GM12878 (cell line): ENCODE data around the gene SKA3.

ENCODE experiments used
- MTA2 ChIP-seq: fragments of 450-650 bp; IDR thresholded peaks from 2 replicates; pipeline ENCODE4 v1.6.1; 2016; ENCODE audit warnings: low read depth, mild to moderate bottlenecking, moderate library complexity
- NFYB ChIP-seq: IDR thresholded peaks from 2 replicates; pipeline ENCODE4 v1.6.1; 2011; ENCODE audit warnings: low read depth, mild to moderate bottlenecking, low read length, improper control_type of control experiment, moderate library complexity; ENCODE audit not compliant: insufficient read depth
- POLR2A ChIP-seq: IDR thresholded peaks from 2 replicates; pipeline ENCODE4 v1.6.1; 2011; ENCODE audit warnings: low read depth, mild to moderate bottlenecking, low read length
- POLR2AphosphoS2 ChIP-seq: IDR thresholded peaks from 2 replicates; pipeline ENCODE4 v1.6.1; 2011; ENCODE audit warnings: low read depth, mild to moderate bottlenecking, low read length, improper control_type of control experiment, moderate library complexity
- POLR2AphosphoS5 ChIP-seq: IDR thresholded peaks from 2 replicates; pipeline ENCODE4 v1.6.1; 2011; ENCODE audit warnings: mild to moderate bottlenecking, low read length, inconsistent platforms
- SMAD1 ChIP-seq: fragments of 450-650 bp; IDR thresholded peaks from 2 replicates; pipeline ENCODE4 v1.6.1; 2018; ENCODE audit warnings: mild to moderate bottlenecking, low read depth; ENCODE audit not compliant: partially characterized antibody
- TAF1 ChIP-seq: IDR thresholded peaks from 2 replicates; pipeline ENCODE4 v1.6.1; 2011; ENCODE audit warnings: mild to moderate bottlenecking, low read depth, low read length, borderline replicate concordance
- TF ChIP-seq, protein P1 (sequence below): IDR thresholded peaks from 2 replicates; pipeline ENCODE4 v1.6.1; 2011; ENCODE audit warnings: low read depth, low read length, improper control_type of control experiment, borderline replicate concordance
- TF ChIP-seq, protein P2 (sequence below), 3 experiments: IDR thresholded peaks in 2 of 3; conservative IDR thresholded peaks in 1 of 3; 2 replicates each; pipeline ENCODE4 v1.5.1; 2011; ENCODE audit warnings: low read depth in 3 of 3, low read length in 3 of 3, mild to moderate bottlenecking in 3 of 3, control low read depth in 2 of 3, moderate library complexity in 2 of 3, inconsistent platforms in 1 of 3, mixed read lengths in 1 of 3; ENCODE audit not compliant: control insufficient read depth in 2 of 3, insufficient read depth in 1 of 3; ENCODE audit errors: extremely low read depth in 1 of 3

DNA sequence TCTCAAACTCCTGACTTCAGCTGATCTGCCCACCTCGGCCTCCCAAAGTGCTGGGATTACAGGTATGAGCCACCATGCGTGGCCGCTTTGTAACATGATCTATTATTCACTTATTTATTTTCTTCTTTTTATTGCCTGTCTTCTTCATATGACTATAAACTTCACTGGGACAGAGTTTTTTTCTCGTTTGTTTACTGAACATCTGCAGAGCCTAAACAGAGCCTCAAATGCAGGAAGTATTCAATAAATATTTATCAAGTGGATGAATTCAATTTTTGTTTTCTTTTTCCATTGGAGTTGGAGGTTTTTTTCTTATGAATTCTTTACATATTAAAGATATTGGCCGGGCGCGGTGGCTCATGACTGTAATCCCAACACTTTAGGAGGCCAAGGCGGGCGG, 54.7 kb downstream of the SKA3 start:
- TF ChIP-seq TAF1 (no peak), POLR2AphosphoS2 (no peak), SMAD1 (no peak), POLR2AphosphoS5 (no peak), NFYB (no peak), POLR2A (no peak), MTA2 (no peak)
- TF ChIP-seq, protein P1, sequence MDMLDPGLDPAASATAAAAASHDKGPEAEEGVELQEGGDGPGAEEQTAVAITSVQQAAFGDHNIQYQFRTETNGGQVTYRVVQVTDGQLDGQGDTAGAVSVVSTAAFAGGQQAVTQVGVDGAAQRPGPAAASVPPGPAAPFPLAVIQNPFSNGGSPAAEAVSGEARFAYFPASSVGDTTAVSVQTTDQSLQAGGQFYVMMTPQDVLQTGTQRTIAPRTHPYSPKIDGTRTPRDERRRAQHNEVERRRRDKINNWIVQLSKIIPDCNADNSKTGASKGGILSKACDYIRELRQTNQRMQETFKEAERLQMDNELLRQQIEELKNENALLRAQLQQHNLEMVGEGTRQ, result no peak
- TF ChIP-seq, protein P2, sequence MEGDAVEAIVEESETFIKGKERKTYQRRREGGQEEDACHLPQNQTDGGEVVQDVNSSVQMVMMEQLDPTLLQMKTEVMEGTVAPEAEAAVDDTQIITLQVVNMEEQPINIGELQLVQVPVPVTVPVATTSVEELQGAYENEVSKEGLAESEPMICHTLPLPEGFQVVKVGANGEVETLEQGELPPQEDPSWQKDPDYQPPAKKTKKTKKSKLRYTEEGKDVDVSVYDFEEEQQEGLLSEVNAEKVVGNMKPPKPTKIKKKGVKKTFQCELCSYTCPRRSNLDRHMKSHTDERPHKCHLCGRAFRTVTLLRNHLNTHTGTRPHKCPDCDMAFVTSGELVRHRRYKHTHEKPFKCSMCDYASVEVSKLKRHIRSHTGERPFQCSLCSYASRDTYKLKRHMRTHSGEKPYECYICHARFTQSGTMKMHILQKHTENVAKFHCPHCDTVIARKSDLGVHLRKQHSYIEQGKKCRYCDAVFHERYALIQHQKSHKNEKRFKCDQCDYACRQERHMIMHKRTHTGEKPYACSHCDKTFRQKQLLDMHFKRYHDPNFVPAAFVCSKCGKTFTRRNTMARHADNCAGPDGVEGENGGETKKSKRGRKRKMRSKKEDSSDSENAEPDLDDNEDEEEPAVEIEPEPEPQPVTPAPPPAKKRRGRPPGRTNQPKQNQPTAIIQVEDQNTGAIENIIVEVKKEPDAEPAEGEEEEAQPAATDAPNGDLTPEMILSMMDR (IDR thresholded peaks at IDR 0.05 in 2 of 3, conservative IDR thresholded peaks at IDR 0.05 in 1 of 3; ENCODE audit: control insufficient read depth in 2 of 3, extremely low read depth in 1 of 3, insufficient read depth in 1 of 3, low read depth in 3 of 3, low read length in 3 of 3), result no peak
